ENCODE measurements around the gene CCDC33.

The CCDC33 gene

GRCh38 chr15:74384566-74384880 lies 148.4 kb downstream of the CCDC33 start:
- Histone ChIP-seq H3K4me1 (ENCODE audit: control insufficient read depth, insufficient read depth, low read length, poor library complexity, severe bottlenecking) (peaks cover 30% of the 10 kb centered on the region), H3K9me3 (ENCODE audit: control insufficient read depth, low read length) (no peaks in the 10 kb centered on the region), H3K4me3 (ENCODE audit: extremely low read depth, insufficient read depth, low read length, poor library complexity, severe bottlenecking) (no peak overlapping the region), H3K36me3 (ENCODE audit: control insufficient read depth, insufficient read depth, low read length) (no peaks in the 10 kb centered on the region), H3K27ac (ENCODE audit: low read depth, low read length, severe bottlenecking) (no peak overlapping the region)
- 69 to 93% methylated on average over 2 to 3 of the region's 3 CpGs for WGBS, 2 experiments (ENCODE audit: insufficient coverage in 2 of 2)

DNA sequence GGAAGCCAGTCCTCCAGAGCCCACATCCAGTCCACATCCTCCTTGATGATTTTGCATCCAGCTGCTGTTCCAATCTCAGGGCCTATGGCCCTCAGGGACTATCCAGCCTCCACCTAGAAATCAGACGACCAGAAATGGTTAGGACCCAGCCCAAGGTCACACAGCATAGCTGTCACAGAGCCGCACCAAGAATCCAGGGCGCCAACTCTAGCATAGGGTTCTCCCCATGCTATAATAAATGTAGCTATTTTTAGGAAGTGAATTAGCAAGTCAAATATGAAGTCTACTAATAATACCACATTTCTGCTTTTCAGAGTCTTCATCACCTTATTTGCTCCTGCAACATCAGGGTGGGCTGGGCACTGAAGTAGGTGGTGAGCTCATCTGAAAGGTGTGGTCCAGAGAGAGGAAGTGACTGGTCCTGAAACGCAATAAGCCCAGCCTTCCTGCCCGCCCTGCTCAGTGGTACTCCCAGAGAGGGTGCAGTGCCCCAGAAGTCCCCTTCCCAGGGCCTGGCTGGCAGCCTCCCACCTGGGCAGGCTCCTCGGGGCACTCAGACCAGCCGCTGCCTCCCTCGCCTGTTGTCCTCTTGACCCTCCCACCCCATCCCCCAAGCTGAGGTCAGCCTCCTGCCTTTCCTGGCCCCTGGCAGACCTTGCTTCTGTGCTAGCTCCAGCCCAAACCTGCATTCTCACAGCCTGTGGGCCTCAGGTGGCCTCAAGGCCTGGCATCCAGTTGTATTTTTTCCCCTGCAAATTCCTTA lies 148.9 kb downstream of the CCDC33 start:
- WGBS, 2 experiments (ENCODE audit: insufficient coverage in 2 of 2): 60 to 79% methylated on average over 5 to 7 of the region's 8 CpGs
- no peaks in the 10 kb centered on the region for H3K9me3 ChIP-seq (ENCODE audit: control insufficient read depth, low read length)
- H3K27ac ChIP-seq (ENCODE audit: low read depth, low read length, severe bottlenecking): no peak overlapping the region
- no peak overlapping the region for H3K4me3 ChIP-seq (ENCODE audit: extremely low read depth, insufficient read depth, low read length, poor library complexity, severe bottlenecking)
- peaks cover 30% of the 10 kb centered on the region for H3K4me1 ChIP-seq (ENCODE audit: control insufficient read depth, insufficient read depth, low read length, poor library complexity, severe bottlenecking)
- no peaks in the 10 kb centered on the region for H3K36me3 ChIP-seq (ENCODE audit: control insufficient read depth, insufficient read depth, low read length)

DNA sequence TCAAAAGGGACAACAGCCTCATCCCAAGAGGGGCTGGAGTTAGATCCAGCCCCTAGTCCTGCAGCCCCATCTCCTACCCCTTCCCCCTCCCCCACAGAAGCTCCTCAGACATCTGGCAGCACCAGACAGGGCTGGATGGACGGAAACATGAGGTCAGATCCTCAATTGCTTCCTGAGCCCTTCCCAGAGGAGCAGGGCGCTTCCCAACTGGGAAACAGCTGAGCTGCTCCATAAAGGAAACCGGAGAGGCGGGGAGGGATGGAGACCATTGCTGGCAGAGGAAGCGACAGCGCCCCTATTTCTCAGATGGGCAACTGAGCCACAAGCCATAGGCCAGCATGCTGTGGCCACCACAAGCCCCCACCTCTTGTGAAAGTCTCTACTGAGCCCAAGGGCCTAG lies 149.6 kb downstream of the CCDC33 start:
- no peak overlapping the region for H3K27ac ChIP-seq (ENCODE audit: low read depth, low read length, severe bottlenecking)
- 76 to 80% methylated on average over 6 of the region's 6 CpGs for WGBS, 2 experiments (ENCODE audit: insufficient coverage in 2 of 2)
- H3K4me1 ChIP-seq (ENCODE audit: control insufficient read depth, insufficient read depth, low read length, poor library complexity, severe bottlenecking): peaks cover 30% of the 10 kb centered on the region
- H3K36me3 ChIP-seq (ENCODE audit: control insufficient read depth, insufficient read depth, low read length): no peaks in the 10 kb centered on the region
- no peak overlapping the region for H3K4me3 ChIP-seq (ENCODE audit: extremely low read depth, insufficient read depth, low read length, poor library complexity, severe bottlenecking)
- no peaks in the 10 kb centered on the region for H3K9me3 ChIP-seq (ENCODE audit: control insufficient read depth, low read length)

Data from mesodermal cell (in vitro differentiated cells).